Mononuclear cell (primary cell): ENCODE data around the gene CD48. TPM values are rescaled to one million over a fixed set of nuclear protein-coding genes. Genes with fewer than 3 reads are reported as not detected.

Experiments used
- H3K27me3 ChIP-seq: 2 replicates; pipeline ENCODE4 v1.6.0; 2011; ENCODE audit warnings: low read length, control low read depth; ENCODE audit not compliant: insufficient read depth
- H3K4me1 ChIP-seq: 2 replicates; pipeline ENCODE4 v1.5.1; 2011; ENCODE audit warnings: mild to moderate bottlenecking, low read length, control low read depth; ENCODE audit not compliant: insufficient read depth
- H3K4me3 ChIP-seq: 2 replicates; pipeline ENCODE4 v1.5.1; 2011; ENCODE audit warnings: mild to moderate bottlenecking, low read length, moderate library complexity
- H3K9me3 ChIP-seq: 2 replicates; pipeline ENCODE4 v1.5.1; 2011; ENCODE audit warnings: low read depth, mild to moderate bottlenecking, control low read depth, low read length
- total RNA-seq: library from RNA; depleted of rRNA; stranded (reverse); fragments of >200 nt; gene quantifications from one replicate; pipeline ENCODE4 v1.2.3, GENCODE V29; 2012

CD48 gene, protein sequence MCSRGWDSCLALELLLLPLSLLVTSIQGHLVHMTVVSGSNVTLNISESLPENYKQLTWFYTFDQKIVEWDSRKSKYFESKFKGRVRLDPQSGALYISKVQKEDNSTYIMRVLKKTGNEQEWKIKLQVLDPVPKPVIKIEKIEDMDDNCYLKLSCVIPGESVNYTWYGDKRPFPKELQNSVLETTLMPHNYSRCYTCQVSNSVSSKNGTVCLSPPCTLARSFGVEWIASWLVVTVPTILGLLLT
- 996 TPM for total RNA-seq

DNA sequence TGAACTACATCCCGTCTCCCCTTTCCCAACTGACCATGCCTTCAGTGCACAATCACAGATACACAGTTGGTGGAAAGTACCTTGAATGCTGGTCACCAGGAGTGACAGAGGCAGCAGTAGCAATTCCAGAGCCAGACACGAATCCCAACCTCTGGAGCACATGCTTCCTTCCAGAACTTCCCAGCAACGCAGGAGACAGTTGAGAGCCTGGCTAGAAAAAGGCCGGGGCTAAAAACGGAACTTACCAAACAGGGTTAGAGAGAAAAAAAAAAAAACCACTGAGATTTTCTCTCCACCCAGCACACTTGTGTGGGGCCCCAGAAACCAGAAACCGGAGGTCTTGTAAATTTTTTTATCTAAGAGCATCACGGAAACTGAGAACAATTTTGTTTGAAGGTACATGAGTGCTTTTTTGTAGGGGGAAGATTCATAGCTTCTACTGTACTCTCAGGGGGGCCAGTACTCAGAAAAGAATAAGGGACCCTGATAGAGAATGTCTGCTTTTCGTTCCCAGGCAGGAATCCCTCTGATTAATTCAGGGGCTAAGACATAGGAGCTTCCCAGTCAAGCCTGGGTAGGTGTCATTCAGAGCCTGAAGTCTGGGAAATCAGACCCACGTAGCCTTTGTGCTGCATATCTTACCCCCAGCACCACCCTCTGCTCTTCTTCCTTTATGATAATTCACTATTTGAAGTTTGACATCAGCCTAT, at the start of gene CD48:
Gene CD48 (minus strand): TSS at position 221 of the 710 bp plus-strand sequence. CDS start 59 bp downstream, at position 162.
- Histone ChIP-seq H3K4me3 (peak within 1 kb of the TSS; percentile 97), H3K9me3 (no peaks in the 10 kb centered on the region), H3K27me3 (no peaks in the 10 kb centered on the region), H3K4me1 (peaks cover 67% of the 10 kb centered on the region)

DNA sequence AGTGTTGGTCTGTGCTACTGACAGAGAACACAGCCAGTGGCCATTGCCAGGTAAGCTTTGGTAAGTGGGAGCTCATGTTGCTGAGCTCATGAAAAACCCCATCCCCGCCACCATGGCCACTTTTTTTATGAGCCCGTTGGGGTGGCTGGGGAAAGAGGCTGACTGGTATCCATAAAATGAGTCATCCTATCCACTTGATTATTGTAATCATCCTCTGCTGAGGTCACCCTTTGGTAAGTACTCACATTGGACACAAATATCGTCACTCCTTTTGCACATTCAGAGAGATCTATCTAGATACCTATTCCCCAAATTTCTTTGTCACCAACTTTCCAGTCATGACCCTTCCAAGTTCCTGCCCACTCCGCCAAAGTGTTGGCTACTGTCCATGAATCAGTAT, 49.4 kb upstream of the CD48 start:
- Histone ChIP-seq H3K9me3 (no peaks in the 10 kb centered on the region), H3K4me1 (peaks cover 8% of the 10 kb centered on the region), H3K4me3 (no peak overlapping the region), H3K27me3 (no peaks in the 10 kb centered on the region)

DNA sequence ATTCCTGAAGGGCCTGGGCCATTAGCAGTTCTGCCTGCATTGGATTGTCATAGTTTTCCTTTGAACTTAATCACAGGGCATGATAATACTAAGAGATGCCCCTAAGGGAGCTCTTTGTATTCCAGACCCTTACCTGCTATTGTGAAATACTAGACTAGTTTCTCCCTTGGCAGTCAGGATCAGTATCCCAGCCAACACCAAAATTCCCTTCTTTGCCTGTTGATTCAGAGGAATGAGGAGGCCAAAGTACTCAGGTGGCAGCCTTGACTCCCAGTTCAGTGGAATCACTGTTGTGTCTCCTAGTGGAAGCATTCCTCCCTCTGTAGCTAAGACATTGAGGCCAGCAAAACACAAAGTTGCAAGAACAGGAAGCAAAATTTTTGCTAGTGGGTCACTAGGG, 48.1 kb upstream of the CD48 start:
- H3K9me3 ChIP-seq = no peaks in the 10 kb centered on the region
- H3K4me3 ChIP-seq = no peak overlapping the region
- H3K27me3 ChIP-seq = no peaks in the 10 kb centered on the region
- H3K4me1 ChIP-seq = peaks cover 8% of the 10 kb centered on the region

DNA sequence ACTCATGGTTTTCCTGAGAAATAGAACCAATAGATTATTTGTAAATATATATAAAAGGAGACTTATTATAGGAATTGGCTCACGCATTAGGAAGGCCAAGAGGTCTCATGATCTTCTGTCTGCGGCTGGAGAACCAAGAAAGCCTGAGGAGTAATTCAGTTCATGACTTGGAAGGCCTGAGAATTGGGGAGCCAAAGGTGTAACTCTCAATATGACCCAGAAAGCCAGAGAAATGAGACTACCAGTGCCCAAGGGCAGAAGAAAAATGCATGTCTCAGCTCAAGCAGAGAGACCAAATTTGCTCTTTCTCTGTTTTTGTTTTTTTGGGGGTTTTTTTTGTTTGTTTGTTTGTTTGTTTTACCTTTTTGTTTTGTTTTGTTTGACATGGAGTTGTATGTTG, 46.9 kb upstream of the CD48 start:
- peaks cover 8% of the 10 kb centered on the region for H3K4me1 ChIP-seq
- H3K27me3 ChIP-seq = no peaks in the 10 kb centered on the region
- no peaks in the 10 kb centered on the region for H3K9me3 ChIP-seq
- H3K4me3 ChIP-seq = no peak overlapping the region

DNA sequence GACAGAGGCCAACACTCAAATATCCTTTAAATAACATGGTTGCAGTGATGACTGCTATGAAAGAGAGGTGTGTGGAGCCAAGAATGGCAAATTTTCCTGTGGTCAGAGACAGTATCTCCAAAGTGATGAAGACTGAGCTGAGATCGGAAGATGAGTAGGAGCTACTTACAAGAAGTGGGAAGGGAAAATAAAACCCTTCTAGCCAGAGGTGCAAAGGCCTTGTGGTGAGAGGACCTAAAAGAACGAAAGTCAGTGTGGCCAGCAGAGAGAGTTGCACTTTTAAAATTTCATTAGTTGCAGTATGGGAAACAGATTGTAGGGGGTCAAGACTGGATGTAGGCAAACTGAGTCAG, 45.2 kb upstream of the CD48 start:
- Histone ChIP-seq H3K4me1 (peaks cover 8% of the 10 kb centered on the region), H3K4me3 (no peak overlapping the region), H3K27me3 (no peaks in the 10 kb centered on the region), H3K9me3 (no peaks in the 10 kb centered on the region)

DNA sequence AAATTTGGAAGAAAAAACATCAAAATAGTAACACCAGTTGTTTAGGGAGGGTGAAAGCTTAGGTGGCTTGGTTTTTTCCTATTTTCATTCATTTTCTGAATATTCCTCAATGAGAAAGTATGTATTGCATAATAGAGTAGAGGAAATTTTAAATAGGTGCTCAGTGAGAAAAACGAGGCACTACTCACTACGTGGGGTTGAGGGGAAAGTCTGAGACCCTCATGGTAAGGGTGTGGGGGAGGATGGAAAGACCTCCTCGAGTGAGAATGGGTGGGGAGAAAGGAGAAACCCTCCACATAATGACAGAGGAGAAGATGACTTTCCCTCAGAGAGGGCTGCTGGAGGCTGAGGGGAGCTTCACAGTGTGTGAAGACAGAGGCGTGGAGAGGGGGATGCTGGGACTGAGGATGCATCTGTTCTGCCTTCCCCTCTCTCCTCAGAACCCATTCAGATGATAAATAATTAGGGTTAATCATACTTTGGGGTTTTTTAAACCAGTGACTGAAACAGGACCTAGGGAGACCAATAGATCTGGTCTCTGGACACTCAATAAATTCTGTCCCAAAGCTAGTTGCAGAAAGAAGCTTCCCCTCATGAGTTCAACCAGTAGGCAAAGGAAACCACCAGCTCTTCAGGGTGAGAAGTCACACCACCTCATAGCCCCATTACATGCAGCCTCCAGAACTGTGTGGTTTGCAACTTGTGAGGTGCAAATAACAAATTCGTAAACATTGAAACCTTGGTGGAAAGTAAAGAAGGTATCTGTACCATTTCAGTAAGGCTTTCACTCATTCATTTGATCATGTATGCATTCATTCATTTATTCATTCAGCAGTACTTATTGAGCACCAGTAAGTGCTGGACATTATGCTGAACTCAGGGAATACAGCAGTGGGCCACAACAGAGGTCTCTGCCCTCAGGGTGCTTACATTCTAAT, 44.6 kb upstream of the CD48 start:
- no peaks in the 10 kb centered on the region for H3K27me3 ChIP-seq
- peaks cover 11% of the 10 kb centered on the region for H3K4me1 ChIP-seq
- no peaks in the 10 kb centered on the region for H3K9me3 ChIP-seq
- no peak overlapping the region for H3K4me3 ChIP-seq

DNA sequence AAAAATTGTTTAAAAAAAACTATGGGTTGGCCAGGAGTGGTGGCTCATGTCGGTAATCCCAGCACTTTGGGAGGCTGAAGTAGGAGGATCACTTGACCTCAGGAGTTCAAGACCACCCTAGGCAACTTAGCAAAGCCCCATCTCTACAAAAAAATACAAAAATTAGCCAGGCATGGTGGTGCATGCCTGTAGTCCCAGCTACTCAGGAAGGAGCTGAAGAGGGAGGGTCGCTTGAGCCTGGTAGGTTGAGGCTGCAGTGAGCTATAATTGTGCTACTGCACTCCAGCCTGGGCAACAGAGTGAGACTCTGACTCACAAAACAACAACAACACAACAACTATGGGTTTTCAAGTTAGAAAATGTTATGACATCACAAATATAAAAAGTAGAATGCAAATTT, 43.8 kb upstream of the CD48 start:
- Histone ChIP-seq H3K27me3 (no peaks in the 10 kb centered on the region), H3K9me3 (no peaks in the 10 kb centered on the region), H3K4me1 (peaks cover 18% of the 10 kb centered on the region), H3K4me3 (no peak overlapping the region)

DNA sequence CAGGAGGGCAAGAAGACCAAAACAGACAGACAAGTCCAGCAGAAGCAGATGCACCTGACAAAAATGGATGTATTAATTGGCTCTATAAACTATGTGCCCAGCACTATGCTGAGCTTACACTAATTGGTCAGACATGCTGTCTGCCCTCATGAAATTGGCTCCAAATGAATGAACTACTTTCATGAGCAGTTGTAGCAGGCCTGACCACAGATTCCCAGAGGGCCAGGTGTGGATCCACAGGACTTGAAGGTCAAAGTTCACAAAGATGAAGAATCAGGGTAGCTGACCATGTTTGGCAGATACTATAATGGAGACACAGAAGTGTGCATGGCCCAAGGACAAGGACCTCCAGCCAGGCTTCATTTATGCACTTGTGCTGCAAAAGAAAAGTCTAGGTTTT, 42.0 kb upstream of the CD48 start:
- no peak overlapping the region for H3K4me3 ChIP-seq
- H3K4me1 ChIP-seq = peaks cover 37% of the 10 kb centered on the region
- no peaks in the 10 kb centered on the region for H3K9me3 ChIP-seq
- no peaks in the 10 kb centered on the region for H3K27me3 ChIP-seq

DNA sequence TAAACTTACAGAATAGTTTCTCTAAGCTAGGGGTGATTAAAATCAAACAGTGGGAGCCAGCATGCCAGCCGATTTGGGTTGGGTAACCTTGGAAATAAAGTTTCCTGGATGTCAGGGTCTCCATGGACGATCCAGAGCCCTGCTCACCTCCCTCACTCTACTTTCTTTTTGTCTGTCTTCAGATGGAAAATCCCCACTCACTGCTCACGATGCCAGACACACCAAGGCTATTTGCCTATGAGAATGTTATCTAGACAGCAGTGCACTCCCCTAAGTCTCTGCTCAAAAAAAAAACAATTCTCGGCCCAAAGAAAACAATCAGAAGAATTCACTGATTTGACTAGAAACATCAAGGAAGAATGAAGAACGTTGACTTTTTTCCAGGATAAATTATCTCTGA, 41.3 kb upstream of the CD48 start:
- Histone ChIP-seq H3K4me1 (peaks cover 43% of the 10 kb centered on the region), H3K4me3 (no peak overlapping the region), H3K27me3 (no peaks in the 10 kb centered on the region), H3K9me3 (no peaks in the 10 kb centered on the region)

DNA sequence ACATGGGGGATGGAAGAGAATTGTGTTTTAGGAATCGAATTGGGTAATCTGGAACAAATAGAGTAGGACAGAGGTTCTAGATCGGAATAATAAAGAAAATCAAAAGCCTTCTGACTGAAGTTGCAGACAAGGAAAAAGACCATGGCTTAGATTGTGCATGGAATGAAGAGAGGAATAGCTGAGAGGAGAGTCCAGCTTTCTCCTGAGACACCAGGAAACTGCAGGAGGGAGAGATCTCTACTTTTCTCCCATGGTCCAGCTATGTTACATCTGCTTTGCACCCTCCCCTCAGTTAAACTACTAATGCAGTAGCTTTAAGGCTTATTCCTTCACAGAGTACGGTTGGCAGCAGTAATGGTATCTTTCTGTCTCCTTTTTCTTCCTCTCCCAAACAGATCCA, 40.8 kb upstream of the CD48 start:
- H3K27me3 ChIP-seq = no peaks in the 10 kb centered on the region
- H3K4me1 ChIP-seq = peaks cover 48% of the 10 kb centered on the region
- H3K9me3 ChIP-seq = no peaks in the 10 kb centered on the region
- H3K4me3 ChIP-seq = no peak overlapping the region

DNA sequence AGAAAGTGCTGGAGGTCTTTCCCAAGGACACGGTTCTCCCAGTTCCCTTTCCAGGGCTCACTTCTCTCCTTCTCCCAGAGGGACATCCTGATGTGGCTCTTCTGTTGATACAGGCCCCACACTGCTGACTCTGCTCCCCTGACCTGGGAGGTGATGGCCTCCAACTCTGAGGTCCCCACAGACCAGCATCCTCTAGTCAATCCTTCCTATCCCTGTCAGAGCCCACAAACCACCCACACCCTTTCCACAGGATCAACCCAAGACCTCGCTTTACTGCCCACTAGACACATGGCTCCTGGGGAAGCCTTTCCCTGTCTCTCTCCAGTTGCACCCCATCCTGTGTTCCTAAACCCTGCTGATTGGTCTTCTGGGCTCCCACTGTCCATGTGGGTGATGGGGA, 39.0 kb upstream of the CD48 start:
- no peak overlapping the region for H3K4me3 ChIP-seq
- H3K27me3 ChIP-seq = no peaks in the 10 kb centered on the region
- no peaks in the 10 kb centered on the region for H3K9me3 ChIP-seq
- H3K4me1 ChIP-seq = peaks cover 44% of the 10 kb centered on the region

DNA sequence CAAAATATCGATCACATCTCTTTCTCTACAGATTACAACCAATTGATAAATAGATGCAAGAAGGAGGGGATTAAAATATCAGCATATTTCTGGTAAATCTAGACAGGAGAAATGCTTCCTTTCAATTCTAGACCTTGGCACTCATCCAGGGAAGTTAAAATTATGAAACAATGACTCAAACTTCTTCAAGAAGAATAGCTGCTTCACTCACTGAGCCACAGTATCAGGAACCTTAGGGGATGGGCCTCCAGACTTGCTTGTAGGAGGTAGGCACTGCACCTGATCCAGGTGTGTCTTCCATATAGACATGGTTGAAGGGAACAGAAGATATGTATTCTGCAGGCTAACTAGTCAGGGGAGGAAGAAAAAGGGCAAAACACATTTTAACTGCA, 37.3 kb upstream of the CD48 start:
- Histone ChIP-seq H3K4me1 (peaks cover 54% of the 10 kb centered on the region), H3K27me3 (no peaks in the 10 kb centered on the region), H3K9me3 (no peaks in the 10 kb centered on the region), H3K4me3 (no peak overlapping the region)

DNA sequence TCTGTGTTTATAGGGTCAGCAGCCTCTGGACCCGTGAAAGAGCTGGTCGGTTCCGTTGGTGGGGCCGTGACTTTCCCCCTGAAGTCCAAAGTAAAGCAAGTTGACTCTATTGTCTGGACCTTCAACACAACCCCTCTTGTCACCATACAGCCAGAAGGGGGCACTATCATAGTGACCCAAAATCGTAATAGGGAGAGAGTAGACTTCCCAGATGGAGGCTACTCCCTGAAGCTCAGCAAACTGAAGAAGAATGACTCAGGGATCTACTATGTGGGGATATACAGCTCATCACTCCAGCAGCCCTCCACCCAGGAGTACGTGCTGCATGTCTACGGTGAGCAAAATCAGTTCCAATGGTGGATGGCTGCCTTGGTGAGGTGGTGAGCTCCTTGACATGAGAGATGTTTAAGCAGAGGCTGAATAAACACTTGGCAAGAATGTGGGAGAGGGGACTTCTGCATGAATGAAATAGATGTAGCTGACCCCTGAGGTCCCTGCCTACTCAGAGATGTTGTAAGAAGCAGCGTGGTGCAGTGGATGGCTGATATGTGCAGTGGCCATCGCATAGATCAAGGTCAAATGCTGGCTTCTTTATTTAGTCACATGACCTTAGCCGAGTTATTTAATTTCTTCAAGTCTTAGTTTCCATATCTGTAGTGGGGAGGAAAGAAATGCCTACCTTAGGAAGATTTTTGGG, 36.7 kb upstream of the CD48 start:
- Histone ChIP-seq H3K4me3 (no peak overlapping the region), H3K4me1 (peaks cover 59% of the 10 kb centered on the region), H3K27me3 (no peaks in the 10 kb centered on the region), H3K9me3 (no peaks in the 10 kb centered on the region)

DNA sequence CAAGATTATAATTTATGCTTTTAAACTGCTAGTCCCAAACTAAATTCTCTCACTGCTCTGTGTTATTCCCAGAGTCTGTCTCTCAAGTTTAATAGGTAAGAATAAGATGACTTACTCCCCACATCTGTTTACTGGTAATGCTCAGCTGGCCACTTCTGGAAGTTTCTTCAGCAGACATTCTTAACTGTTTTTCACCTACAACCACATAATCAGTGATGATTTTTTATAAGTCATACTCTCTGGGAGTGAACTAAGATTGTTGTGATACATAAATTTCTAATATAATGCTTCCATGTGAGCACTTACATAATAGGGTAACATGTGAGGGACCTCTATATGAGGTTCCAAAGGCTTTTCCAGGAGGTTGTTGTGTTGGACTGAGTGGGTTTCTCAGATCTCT, 36.1 kb upstream of the CD48 start:
- Histone ChIP-seq H3K4me3 (no peak overlapping the region), H3K27me3 (no peaks in the 10 kb centered on the region), H3K4me1 (peaks cover 65% of the 10 kb centered on the region), H3K9me3 (no peaks in the 10 kb centered on the region)
